Measurements from ENCODE around the gene DUSP1.
A peak's percentile ranks its signal among the peaks of the same experiment; 100 is the strongest.

- TF ChIP-seq POLR2A (IDR thresholded peaks at IDR 0.05) (peak; percentile 100), EP300 (IDR thresholded peaks at IDR 0.05) (peak in 2 of 4 donors; percentile 48 to 90), CTCF (IDR thresholded peaks at IDR 0.05) (peak in 3 of 4 experiments; percentile 25 to 48 (median 25)), POLR2AphosphoS5 (IDR thresholded peaks at IDR 0.05) (peak; percentile 100)
Observed at GRCh38 chr5:172770675-172771438, at the start of gene DUSP1.
